COLO829 (cell line): ENCODE measurements around the gene PLEK2.

ENCODE experiments used
- DNase-seq: peaks from one replicate; pipeline ENCODE4 v3.0.0; 2012; ENCODE audit warnings: low spot score

The PLEK2 gene

GRCh38 chr14:67397536-67397935 lies 14.4 kb downstream of the PLEK2 start:
- DNase-seq = no peak

GRCh38 chr14:67396381-67396970 lies 15.5 kb downstream of the PLEK2 start:
- DNase-seq = peak; percentile 26

GRCh38 chr14:67395876-67396189 lies 16.1 kb downstream of the PLEK2 start:
- DNase-seq = no peak

- DNase-seq = no peak
Observed at GRCh38 chr14:67395086-67395875, 16.7 kb downstream of the PLEK2 start.

GRCh38 chr14:67393689-67394088 lies 18.3 kb downstream of the PLEK2 start:
- DNase-seq = no peak

GRCh38 chr14:67392800-67393199 lies 19.2 kb downstream of the PLEK2 start:
- no peak for DNase-seq

- no peak for DNase-seq
Observed at GRCh38 chr14:67392123-67392522, 19.8 kb downstream of the PLEK2 start.

GRCh38 chr14:67391268-67391667 lies 20.7 kb downstream of the PLEK2 start:
- no peak for DNase-seq

- no peak for DNase-seq
Observed at GRCh38 chr14:67389811-67390534, 22.0 kb downstream of the PLEK2 start.

- no peak for DNase-seq
Observed at GRCh38 chr14:67389275-67389674, 22.7 kb downstream of the PLEK2 start.

GRCh38 chr14:67387195-67387594 lies 24.8 kb downstream of the PLEK2 start:
- DNase-seq = peak; percentile 51

- no peak for DNase-seq
Observed at GRCh38 chr14:67385618-67386017, 26.3 kb downstream of the PLEK2 start.

- DNase-seq = no peak
Observed at GRCh38 chr14:67385120-67385519, 26.8 kb downstream of the PLEK2 start.

GRCh38 chr14:67377916-67378315 lies 34.0 kb downstream of the PLEK2 start:
- no peak for DNase-seq

GRCh38 chr14:67373347-67373746 lies 38.6 kb downstream of the PLEK2 start:
- DNase-seq = no peak

GRCh38 chr14:67372833-67373232 lies 39.1 kb downstream of the PLEK2 start:
- no peak for DNase-seq

- no peak for DNase-seq
Observed at GRCh38 chr14:67371247-67372148, 40.5 kb downstream of the PLEK2 start.

- no peak for DNase-seq
Observed at GRCh38 chr14:67370830-67371229, 41.1 kb downstream of the PLEK2 start.

- DNase-seq = no peak
Observed at GRCh38 chr14:67365476-67365875, 46.5 kb downstream of the PLEK2 start.

- DNase-seq = no peak
Observed at GRCh38 chr14:67360470-67361206, 51.3 kb downstream of the PLEK2 start.

- DNase-seq = peak; percentile 99
Observed at GRCh38 chr14:67359775-67360469, 52.0 kb downstream of the PLEK2 start, which contains the start of the genes ATP6V1D and EIF2S1. TSS of gene ATP6V1D (minus strand) at chr14:67359804. CDS start at chr14:67359698, 106 bp downstream. TSS of gene EIF2S1 (plus strand) at chr14:67360328. CDS start at chr14:67364768, 4,440 bp downstream.
